Measurements from ENCODE around the gene CCZ1B.
"Not testable (repeated sequence)": the region's sequence is repeated elsewhere in the genome, so short reads cannot be mapped to it uniquely, and the experiment has no call there.

- TF ChIP-seq, protein P1, sequence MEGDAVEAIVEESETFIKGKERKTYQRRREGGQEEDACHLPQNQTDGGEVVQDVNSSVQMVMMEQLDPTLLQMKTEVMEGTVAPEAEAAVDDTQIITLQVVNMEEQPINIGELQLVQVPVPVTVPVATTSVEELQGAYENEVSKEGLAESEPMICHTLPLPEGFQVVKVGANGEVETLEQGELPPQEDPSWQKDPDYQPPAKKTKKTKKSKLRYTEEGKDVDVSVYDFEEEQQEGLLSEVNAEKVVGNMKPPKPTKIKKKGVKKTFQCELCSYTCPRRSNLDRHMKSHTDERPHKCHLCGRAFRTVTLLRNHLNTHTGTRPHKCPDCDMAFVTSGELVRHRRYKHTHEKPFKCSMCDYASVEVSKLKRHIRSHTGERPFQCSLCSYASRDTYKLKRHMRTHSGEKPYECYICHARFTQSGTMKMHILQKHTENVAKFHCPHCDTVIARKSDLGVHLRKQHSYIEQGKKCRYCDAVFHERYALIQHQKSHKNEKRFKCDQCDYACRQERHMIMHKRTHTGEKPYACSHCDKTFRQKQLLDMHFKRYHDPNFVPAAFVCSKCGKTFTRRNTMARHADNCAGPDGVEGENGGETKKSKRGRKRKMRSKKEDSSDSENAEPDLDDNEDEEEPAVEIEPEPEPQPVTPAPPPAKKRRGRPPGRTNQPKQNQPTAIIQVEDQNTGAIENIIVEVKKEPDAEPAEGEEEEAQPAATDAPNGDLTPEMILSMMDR (IDR thresholded peaks at IDR 0.05), result not testable (repeated sequence)
- TF ChIP-seq POLR2A (IDR thresholded peaks at IDR 0.05), result not testable (repeated sequence)
These were observed 10.6 kb downstream of the CCZ1B start for GRCh38 chr7:6815470-6815869.

Data from transverse colon (tissue), 3 donors.